H9 (cell line): ENCODE results near the gene QSER1. TPM values are rescaled to one million over a fixed set of nuclear protein-coding genes. Genes with fewer than 3 reads are reported as not detected.

ENCODE experiments used
- DNase-seq: peaks from one replicate; pipeline ENCODE4 v3.0.0-alpha.2; 2017
- H2AFZ ChIP-seq: one replicate; pipeline ENCODE4 v1.6.1; 2013; ENCODE audit warnings: mild to moderate bottlenecking, low read length, control low read depth, moderate library complexity
- H2AK5ac ChIP-seq: 2 replicates; pipeline ENCODE4 v1.6.1; 2013; ENCODE audit warnings: low read length, control low read depth, mixed read lengths; ENCODE audit not compliant: insufficient read length
- H2BK120ac ChIP-seq: one replicate; pipeline ENCODE4 v1.6.1; 2013; ENCODE audit warnings: low read depth, mild to moderate bottlenecking, low read length, control low read depth, inconsistent platforms; ENCODE audit not compliant: poor library complexity, severe bottlenecking
- H2BK12ac ChIP-seq: 2 replicates; pipeline ENCODE4 v1.6.1; 2013; ENCODE audit warnings: low read length, control low read depth, mixed read lengths, low read depth; ENCODE audit not compliant: insufficient read length
- H2BK15ac ChIP-seq: 2 replicates; pipeline ENCODE4 v1.6.1; 2013; ENCODE audit warnings: low read depth, low read length, control low read depth
- H2BK20ac ChIP-seq: one replicate; pipeline ENCODE4 v1.6.1; 2013; ENCODE audit warnings: low read depth, mild to moderate bottlenecking, low read length, control low read depth, inconsistent platforms; ENCODE audit not compliant: poor library complexity, severe bottlenecking
- H2BK5ac ChIP-seq: 2 replicates; pipeline ENCODE4 v1.6.1; 2013; ENCODE audit warnings: low read length, control low read depth, mixed read lengths; ENCODE audit not compliant: insufficient read length
- H3K14ac ChIP-seq: 2 replicates; pipeline ENCODE4 v1.6.1; 2013; ENCODE audit warnings: low read length, control low read depth; ENCODE audit not compliant: insufficient read depth
- H3K18ac ChIP-seq: 2 replicates; pipeline ENCODE4 v1.6.1; 2013; ENCODE audit warnings: low read depth, mild to moderate bottlenecking, mixed read lengths, low read length, control low read depth; ENCODE audit not compliant: insufficient read length
- H3K23ac ChIP-seq: 2 replicates; pipeline ENCODE4 v1.6.1; 2013; ENCODE audit warnings: low read length, control low read depth, mixed read lengths, low read depth; ENCODE audit not compliant: insufficient read length
- H3K23me2 ChIP-seq: 2 replicates; pipeline ENCODE4 v1.6.1; 2013; ENCODE audit warnings: low read depth, mild to moderate bottlenecking, mixed read lengths, low read length, control low read depth; ENCODE audit not compliant: insufficient read length, poor library complexity, severe bottlenecking
- H3K27ac ChIP-seq: 2 replicates; pipeline ENCODE4 v1.5.1; 2013; ENCODE audit warnings: low read length, control low read depth, mixed read lengths, low read depth; ENCODE audit not compliant: insufficient read length
- H3K27me3 ChIP-seq: 2 replicates; pipeline ENCODE4 v1.6.1; 2013; ENCODE audit warnings: low read length, control low read depth, inconsistent platforms; ENCODE audit not compliant: insufficient read depth
- H3K4ac ChIP-seq: 2 replicates; pipeline ENCODE4 v1.6.1; 2013; ENCODE audit warnings: low read depth, mild to moderate bottlenecking, control low read depth, inconsistent platforms, low read length, moderate library complexity
- H3K4me1 ChIP-seq: 2 replicates; pipeline ENCODE4 v1.6.1; 2013; ENCODE audit warnings: low read length, control low read depth, inconsistent platforms; ENCODE audit not compliant: insufficient read depth
- H3K4me2 ChIP-seq: 2 replicates; pipeline ENCODE4 v1.6.1; 2013; ENCODE audit warnings: low read length, control low read depth, mixed read lengths; ENCODE audit not compliant: insufficient read length, insufficient read depth
- H3K56ac ChIP-seq: 2 replicates; pipeline ENCODE4 v1.6.1; 2013; ENCODE audit warnings: low read depth, mild to moderate bottlenecking, mixed read lengths, low read length, control low read depth; ENCODE audit not compliant: insufficient read length
- H3K79me1 ChIP-seq: 2 replicates; pipeline ENCODE4 v1.6.1; 2013; ENCODE audit warnings: low read depth, mild to moderate bottlenecking, moderate library complexity, low read length, control low read depth, inconsistent platforms; ENCODE audit not compliant: insufficient read depth, poor library complexity, severe bottlenecking
- H3K79me2 ChIP-seq: 2 replicates; pipeline ENCODE4 v1.6.1; 2013; ENCODE audit warnings: low read length, control low read depth, inconsistent platforms; ENCODE audit not compliant: insufficient read depth
- H3K9ac ChIP-seq: 2 replicates; pipeline ENCODE4 v1.6.1; 2013; ENCODE audit warnings: low read length, control low read depth, mixed read lengths; ENCODE audit not compliant: insufficient read length; ENCODE audit errors: extremely low read depth
- H3K9me3 ChIP-seq: one replicate; pipeline ENCODE4 v1.6.1; 2013; ENCODE audit warnings: low read depth, low read length, inconsistent platforms; ENCODE audit not compliant: control insufficient read depth
- H3T11ph ChIP-seq: one replicate; pipeline ENCODE4 v1.6.1; 2013; ENCODE audit warnings: mild to moderate bottlenecking, low read length, control low read depth, inconsistent platforms
- H4K20me1 ChIP-seq: one replicate; pipeline ENCODE4 v1.6.1; 2013; ENCODE audit not compliant: control insufficient read depth, insufficient read length, insufficient read depth
- H4K5ac ChIP-seq: 2 replicates; pipeline ENCODE4 v1.6.1; 2013; ENCODE audit warnings: low read depth, mild to moderate bottlenecking, mixed read lengths, low read length, control low read depth; ENCODE audit not compliant: insufficient read length
- H4K8ac ChIP-seq: replicated peaks from 2 replicates; pipeline ENCODE4 v1.6.1; 2013; ENCODE audit warnings: low read length, control low read depth, mixed read lengths, low read depth; ENCODE audit not compliant: insufficient read length
- H4K91ac ChIP-seq: 2 replicates; pipeline ENCODE4 v1.6.1; 2013; ENCODE audit warnings: low read depth, mild to moderate bottlenecking, moderate library complexity, mixed read lengths, low read length, control low read depth; ENCODE audit not compliant: insufficient read length
- H3K27ac Mint-ChIP-seq, 3 experiments: 2 replicates in 2 of 3; 3 replicates in 1 of 3; pipeline ENCODE4 v1.8.0; 2020 to 2021; ENCODE audit warnings: mixed read lengths in 3 of 3, mild to moderate bottlenecking in 1 of 3, moderate library complexity in 1 of 3
- H3K27me3 Mint-ChIP-seq: 2 replicates; pipeline ENCODE4 v1.8.0; 2021; ENCODE audit warnings: low read depth, mild to moderate bottlenecking, moderate library complexity, mixed read lengths
- H3K36me3 Mint-ChIP-seq, 3 experiments: 2 replicates in 2 of 3; 3 replicates in 1 of 3; pipeline ENCODE4 v1.8.0; 2020 to 2021; ENCODE audit warnings: low read depth in 3 of 3, mixed read lengths in 3 of 3; ENCODE audit not compliant: insufficient read depth in 1 of 3
- H3K4me1 Mint-ChIP-seq, 2 experiments: 2 replicates each; pipeline ENCODE4 v1.8.0; 2020; ENCODE audit warnings: mixed read lengths in 2 of 2
- H3K4me3 Mint-ChIP-seq, 2 experiments: 2 replicates in 1 of 2; 3 replicates in 1 of 2; pipeline ENCODE4 v1.8.0; 2020 to 2021; ENCODE audit warnings: mild to moderate bottlenecking in 2 of 2, mixed read lengths in 2 of 2, moderate library complexity in 1 of 2
- H3K9me3 Mint-ChIP-seq, 2 experiments: 2 replicates in 1 of 2; 3 replicates in 1 of 2; pipeline ENCODE4 v1.8.0; 2020; ENCODE audit warnings: mild to moderate bottlenecking in 2 of 2, mixed read lengths in 2 of 2, moderate library complexity in 1 of 2
- WGBS: extraction: QIAGEN DNeasy Blood & Tissue Kit; methylation state at CpG from one replicate; pipeline ENCODE4 v1.1.7; 2013; ENCODE audit warnings: missing lambda C conversion rate, low lambda C conversion rate, mixed read lengths; ENCODE audit not compliant: insufficient read length; ENCODE audit errors: extremely low coverage; 5-methylcytosine and 5-hydroxymethylcytosine counted together
- total RNA-seq: library from RNA; stranded (reverse); gene quantifications from 2 replicates; pipeline ENCODE4 v1.2.1, GENCODE V29; 2021
- TF ChIP-seq, protein P1 (sequence below): fragments of 200-600 bp; sonication (generic); conservative IDR thresholded peaks from 3 replicates; pipeline ENCODE4 v1.8.0; 2021; ENCODE audit warnings: antibody characterized with exemption, mild to moderate bottlenecking

QSER1 gene
- total RNA-seq, 1 experiment from 2014 or later, result 139 TPM

DNA sequence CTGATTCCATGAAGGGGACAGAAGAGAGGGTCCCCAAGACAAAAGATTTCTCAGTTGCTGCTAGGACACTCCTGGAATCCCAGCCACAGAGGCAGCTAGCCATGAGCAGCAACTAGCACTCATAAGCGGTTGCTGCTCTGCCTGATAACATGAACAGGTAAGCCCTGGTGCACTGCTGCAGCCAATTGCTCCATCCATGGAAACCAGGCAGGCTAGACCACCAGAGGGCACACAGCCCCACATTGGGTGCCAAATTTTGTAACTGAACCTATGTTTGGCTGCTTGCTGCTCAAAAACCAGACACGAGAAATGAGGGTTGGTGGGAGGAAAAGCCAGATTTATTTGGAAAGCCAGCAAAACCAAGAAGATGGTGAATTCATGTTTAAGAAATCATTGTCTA lies 21.9 kb upstream of the QSER1 start:
- Histone ChIP-seq H2BK15ac (no peak overlapping the region), H2BK5ac (no peak overlapping the region), H3K23ac (no peak overlapping the region), H4K5ac (no peak overlapping the region), H4K91ac (no peak overlapping the region), H2BK12ac (no peak overlapping the region), H3K27me3 (no peaks in the 10 kb centered on the region), H2BK20ac (no peak overlapping the region), H3K23me2 (no peaks in the 10 kb centered on the region), H3K9ac (no peak overlapping the region), H4K8ac (no peak overlapping the region), H3K79me1 (no peaks in the 10 kb centered on the region), H3K9me3 (no peaks in the 10 kb centered on the region), H3T11ph (no peak overlapping the region), H3K27ac (no peak overlapping the region), H3K4me2 (no peak overlapping the region), H3K79me2 (no peaks in the 10 kb centered on the region), H4K20me1 (no peaks in the 10 kb centered on the region), H3K4ac (no peak overlapping the region), H3K18ac (no peak overlapping the region), H2AFZ (no peak overlapping the region), H2BK120ac (no peak overlapping the region), H3K56ac (no peak overlapping the region), H3K4me1 (no peaks in the 10 kb centered on the region), H2AK5ac (no peak overlapping the region), H3K14ac (no peak overlapping the region)
- WGBS, result no CpG with 5 or more reads among the region's 2 CpGs
- H3K4me3 Mint-ChIP-seq, result no peak overlapping the region; a peak in 1 of 5 replicates
- peaks cover 5 to 21% (median 7%) of the 10 kb centered on the region in 3 experiments; a peak in 4 of 7 replicates for H3K36me3 Mint-ChIP-seq
- peak overlapping the region in 1 of 3 experiments; percentile 74; a peak in 2 of 7 replicates for H3K27ac Mint-ChIP-seq
- TF ChIP-seq, protein P1, sequence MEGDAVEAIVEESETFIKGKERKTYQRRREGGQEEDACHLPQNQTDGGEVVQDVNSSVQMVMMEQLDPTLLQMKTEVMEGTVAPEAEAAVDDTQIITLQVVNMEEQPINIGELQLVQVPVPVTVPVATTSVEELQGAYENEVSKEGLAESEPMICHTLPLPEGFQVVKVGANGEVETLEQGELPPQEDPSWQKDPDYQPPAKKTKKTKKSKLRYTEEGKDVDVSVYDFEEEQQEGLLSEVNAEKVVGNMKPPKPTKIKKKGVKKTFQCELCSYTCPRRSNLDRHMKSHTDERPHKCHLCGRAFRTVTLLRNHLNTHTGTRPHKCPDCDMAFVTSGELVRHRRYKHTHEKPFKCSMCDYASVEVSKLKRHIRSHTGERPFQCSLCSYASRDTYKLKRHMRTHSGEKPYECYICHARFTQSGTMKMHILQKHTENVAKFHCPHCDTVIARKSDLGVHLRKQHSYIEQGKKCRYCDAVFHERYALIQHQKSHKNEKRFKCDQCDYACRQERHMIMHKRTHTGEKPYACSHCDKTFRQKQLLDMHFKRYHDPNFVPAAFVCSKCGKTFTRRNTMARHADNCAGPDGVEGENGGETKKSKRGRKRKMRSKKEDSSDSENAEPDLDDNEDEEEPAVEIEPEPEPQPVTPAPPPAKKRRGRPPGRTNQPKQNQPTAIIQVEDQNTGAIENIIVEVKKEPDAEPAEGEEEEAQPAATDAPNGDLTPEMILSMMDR, result peak; percentile 73
- no peaks in the 10 kb centered on the region for H3K27me3 Mint-ChIP-seq
- peaks cover 17 to 21% of the 10 kb centered on the region in 2 experiments for H3K4me1 Mint-ChIP-seq
- H3K9me3 Mint-ChIP-seq, result peaks cover 20 to 23% of the 10 kb centered on the region in 2 experiments
- peak; percentile 78 for DNase-seq
